Ascending aorta (tissue), 2 donors: ENCODE results near the gene BAIAP2L1. TPM values are rescaled to one million over a fixed set of nuclear protein-coding genes. Genes with fewer than 3 reads are reported as not detected.

Experiments
- DNase-seq, 2 donors: peaks; one replicate each; pipeline ENCODE4 v3.0.0-alpha.2; 2019; ENCODE audit warnings: low spot score in 2 of 2
- H3K27ac ChIP-seq, 2 donors: fragments of 200-600 bp; sonication (generic); one replicate each; pipeline ENCODE4 v1.5.1; 2016 to 2017; ENCODE audit warnings: mild to moderate bottlenecking in 1 of 2
- H3K27me3 ChIP-seq: fragments of 200-600 bp; sonication (generic); one replicate; pipeline ENCODE4 v1.5.1; 2017
- H3K36me3 ChIP-seq, 2 donors: fragments of 200-600 bp; sonication (generic); one replicate each; pipeline ENCODE4 v1.5.1; 2016
- H3K4me1 ChIP-seq, 2 donors: fragments of 200-600 bp; sonication (generic); one replicate each; pipeline ENCODE4 v1.5.1; 2016 to 2017; ENCODE audit warnings: mild to moderate bottlenecking in 1 of 2
- H3K4me3 ChIP-seq, 2 donors: fragments of 200-600 bp; sonication (generic); one replicate each; pipeline ENCODE4 v1.5.1; 2016 to 2017; ENCODE audit warnings: mild to moderate bottlenecking in 1 of 2
- H3K9me3 ChIP-seq, 2 donors: fragments of 200-600 bp; sonication (generic); one replicate each; pipeline ENCODE4 v1.5.1; 2016
- CTCF ChIP-seq, 3 experiments: fragments of 200-600 bp in 2 of 3; fragments of 450-650 bp in 1 of 3; sonication (generic) in 2 of 3; IDR thresholded peaks; one replicate each; pipeline ENCODE4 v1.5.1; 2016 to 2019; ENCODE audit warnings: antibody characterized with exemption in 3 of 3, mild to moderate bottlenecking in 1 of 3, moderate library complexity in 1 of 3
- intact Hi-C: fragments of 100-400 bp; cut with DNase I; formaldehyde crosslinking; loops from one replicate; pipeline ENCODE4 v1.15.1; 2023
- total RNA-seq: library from RNA; depleted of rRNA; stranded (reverse); fragments of >200 nt; gene quantifications from one replicate; pipeline ENCODE4 v1.1.0, GENCODE V29; 2016

The BAIAP2L1 gene
- total RNA-seq, 1 donor from 2014 or later = 2.8 TPM

GRCh38 chr7:98265841-98266271 is 135.0 kb downstream of the BAIAP2L1 start:
- Histone ChIP-seq H3K4me3 (no peak overlapping the region), H3K27ac (no peak overlapping the region), H3K4me1 (no peaks in the 10 kb centered on the region), H3K27me3 (no peaks in the 10 kb centered on the region), H3K9me3 (no peaks in the 10 kb centered on the region), H3K36me3 (peaks cover 0 to 2% of the 10 kb centered on the region in 2 donors)
- TF ChIP-seq CTCF (IDR thresholded peaks at IDR 0.05) = no peak
- intact Hi-C loops = no loop called here
- no peak for DNase-seq

DNA sequence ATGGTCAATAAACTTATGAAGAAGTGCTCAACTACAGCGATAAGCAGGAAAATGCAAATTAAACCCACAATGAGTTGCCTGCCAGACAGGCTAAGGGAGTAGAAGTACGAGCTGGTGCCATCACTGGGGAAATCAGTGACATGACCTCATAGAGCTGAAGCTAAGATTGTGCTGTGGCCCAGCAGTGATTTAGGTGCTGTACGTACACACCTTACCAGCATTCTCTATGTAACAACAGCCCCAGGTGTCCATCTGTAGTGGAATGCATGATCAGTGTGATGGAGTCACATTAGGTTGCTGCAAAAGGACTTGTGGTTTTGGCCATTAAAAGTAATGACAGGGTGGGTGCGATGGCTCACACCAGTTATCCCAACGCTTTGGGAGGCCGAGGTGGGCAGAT is 143.2 kb downstream of the BAIAP2L1 start:
- H3K27ac ChIP-seq = no peak overlapping the region
- intact Hi-C loops = no loop called here
- DNase-seq = no peak
- no peaks in the 10 kb centered on the region for H3K9me3 ChIP-seq
- H3K36me3 ChIP-seq = peaks cover 6 to 10% of the 10 kb centered on the region in 2 donors
- H3K27me3 ChIP-seq = no peaks in the 10 kb centered on the region
- peaks cover 0 to 4% of the 10 kb centered on the region in 2 donors for H3K4me1 ChIP-seq
- no peak for TF ChIP-seq CTCF (IDR thresholded peaks at IDR 0.05)
- H3K4me3 ChIP-seq = no peak overlapping the region

DNA sequence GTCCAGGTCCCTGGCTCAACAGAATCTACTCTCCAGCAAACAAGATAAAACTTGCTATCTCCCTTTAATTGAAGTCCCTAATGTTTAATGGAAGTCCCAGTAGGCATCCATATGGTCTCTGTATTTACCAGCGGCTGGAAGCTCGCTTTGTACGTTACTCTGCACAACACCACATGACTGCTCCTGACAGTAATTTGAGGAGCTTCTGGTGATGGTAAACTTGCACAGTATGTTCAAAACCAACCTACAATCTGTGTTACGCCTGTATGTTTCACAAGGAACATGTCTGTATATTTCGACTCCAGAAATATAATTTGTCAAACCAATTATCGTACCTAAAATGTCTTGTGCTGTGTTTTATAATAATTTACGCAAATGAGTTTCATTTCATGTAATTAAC is 144.5 kb downstream of the BAIAP2L1 start:
- intact Hi-C loops = no loop called here
- Histone ChIP-seq H3K27me3 (no peaks in the 10 kb centered on the region), H3K27ac (no peak overlapping the region), H3K9me3 (no peaks in the 10 kb centered on the region), H3K4me1 (peaks cover 2 to 8% of the 10 kb centered on the region in 2 donors), H3K36me3 (peaks cover 6 to 10% of the 10 kb centered on the region in 2 donors), H3K4me3 (no peak overlapping the region)
- TF ChIP-seq CTCF (IDR thresholded peaks at IDR 0.05) = no peak
- no peak for DNase-seq

DNA sequence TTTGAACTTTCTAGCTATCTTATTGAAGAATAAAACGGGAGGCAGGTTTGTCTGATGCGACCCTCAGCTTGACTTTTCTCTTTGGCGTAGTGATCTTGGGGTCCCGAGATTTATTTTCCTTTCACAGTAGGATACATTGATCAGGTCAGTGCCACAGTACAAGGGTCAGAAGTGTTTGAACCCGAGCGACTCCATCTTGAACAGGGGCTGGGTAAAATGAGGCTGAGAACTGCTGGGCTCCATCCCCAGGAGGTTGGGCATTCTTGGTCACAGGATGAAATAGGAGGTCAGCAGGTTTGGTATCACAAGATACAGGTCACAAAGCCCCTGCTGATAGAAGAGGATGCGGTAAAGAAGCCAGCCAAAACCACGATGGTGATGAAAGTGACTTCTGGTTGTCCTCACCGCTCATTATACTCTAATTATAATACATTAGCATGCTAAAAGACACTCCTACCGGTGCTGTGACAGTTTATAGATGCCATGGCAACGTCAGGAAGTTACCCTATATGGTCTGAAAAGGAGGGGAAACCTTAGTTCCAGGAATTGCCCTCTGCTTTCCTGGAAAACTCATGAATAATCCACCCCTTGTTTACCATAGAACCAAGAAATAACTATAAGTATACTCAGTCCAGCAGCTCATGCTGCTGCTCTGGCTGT is 145.8 kb downstream of the BAIAP2L1 start:
- Histone ChIP-seq H3K9me3 (no peaks in the 10 kb centered on the region), H3K4me3 (no peak overlapping the region), H3K4me1 (peaks cover 6 to 17% of the 10 kb centered on the region in 2 donors), H3K36me3 (peaks cover 6% of the 10 kb centered on the region in 2 donors), H3K27ac (no peak overlapping the region), H3K27me3 (no peaks in the 10 kb centered on the region)
- no peak for TF ChIP-seq CTCF (IDR thresholded peaks at IDR 0.05)
- no peak for DNase-seq
- intact Hi-C loops = loop anchor here (5.0 kb wide), 1 partner anchor 68 kb away; no protein-coding TSS in a partner anchor

DNA sequence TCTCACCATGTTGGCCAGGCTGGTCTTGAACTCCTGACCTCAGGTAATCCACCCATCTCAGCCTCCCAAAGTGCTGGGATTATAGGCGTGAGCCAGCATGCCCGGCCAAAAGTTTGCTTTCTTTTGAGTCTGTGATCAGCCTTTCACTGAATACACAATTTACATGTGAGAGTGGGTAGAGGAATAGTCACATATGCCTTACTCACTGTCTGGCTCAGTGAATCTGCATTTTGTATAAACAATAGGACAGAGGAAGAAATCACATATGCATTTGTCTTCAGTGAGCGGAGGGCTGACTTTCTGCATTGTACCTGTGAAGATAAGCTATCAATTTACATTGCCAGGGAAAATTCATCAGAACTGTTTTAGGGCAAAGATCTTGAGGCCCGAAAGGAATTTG is 146.4 kb downstream of the BAIAP2L1 start:
- H3K27me3 ChIP-seq = no peaks in the 10 kb centered on the region
- peaks cover 6% of the 10 kb centered on the region in 2 donors for H3K36me3 ChIP-seq
- peaks cover 6 to 18% of the 10 kb centered on the region in 2 donors for H3K4me1 ChIP-seq
- no peak for TF ChIP-seq CTCF (IDR thresholded peaks at IDR 0.05)
- no peak for DNase-seq
- no peak overlapping the region for H3K27ac ChIP-seq
- H3K9me3 ChIP-seq = no peaks in the 10 kb centered on the region
- intact Hi-C loops = loop anchor here (5.0 kb wide), 1 partner anchor 67 kb away; no protein-coding TSS in a partner anchor
- H3K4me3 ChIP-seq = no peak overlapping the region
